Right lobe of liver (tissue), 6 donors: ENCODE measurements around the gene TSR3. TPM values are rescaled to one million over a fixed set of nuclear protein-coding genes. Genes with fewer than 3 reads are reported as not detected.

Experiments used
- ATAC-seq, 4 donors: fragments of 200-7000 bp; cut with Tn5 transposase; one replicate each; pipeline ENCODE4 v1.9.1; 2020; ENCODE audit warnings: mild to moderate bottlenecking in 4 of 4, moderate library complexity in 4 of 4
- DNase-seq, 3 donors: peaks; one replicate each; pipeline ENCODE4 v3.0.0-alpha.2; 2020
- H3K27ac ChIP-seq, 3 donors: fragments of 200-600 bp; one replicate each; pipeline ENCODE4 v1.8.0; 2022
- H3K27me3 ChIP-seq, 2 donors: fragments of 200-600 bp; one replicate each; pipeline ENCODE4 v1.8.0; 2022
- H3K36me3 ChIP-seq, 4 donors: fragments of 200-600 bp; sonication (generic) in 1 of 4; one replicate each; pipeline versions ENCODE4 v1.5.1 to v1.8.0; 2017 to 2022; ENCODE audit warnings: control low read depth in 1 of 4
- H3K4me1 ChIP-seq, 4 donors: fragments of 200-600 bp; sonication (generic) in 1 of 4; one replicate each; pipeline versions ENCODE4 v1.5.1 to v1.8.0; 2017 to 2022; ENCODE audit warnings: control low read depth in 1 of 4
- H3K4me3 ChIP-seq, 3 donors: fragments of 200-600 bp; one replicate each; pipeline ENCODE4 v1.8.0; 2022
- H3K9me3 ChIP-seq, 4 donors: fragments of 200-600 bp; sonication (generic) in 1 of 4; one replicate each; pipeline versions ENCODE4 v1.5.1 to v1.8.0; 2017 to 2022; ENCODE audit warnings: control low read depth in 1 of 4
- CTCF ChIP-seq, 4 donors: fragments of 200-600 bp in 3 of 4; fragments of 450-650 bp in 1 of 4; IDR thresholded peaks; one replicate each; pipeline versions ENCODE4 v1.5.1 to v1.8.0; 2016 to 2022; ENCODE audit warnings: antibody characterized with exemption in 4 of 4, mild to moderate bottlenecking in 2 of 4
- POLR2A ChIP-seq: fragments of 450-650 bp; IDR thresholded peaks from one replicate; pipeline ENCODE4 v1.6.1; 2017; ENCODE audit warnings: antibody characterized with exemption, mild to moderate bottlenecking
- whole genome bisulfite sequencing: methylation state at CpG from one replicate; pipeline ENCODE4 v1.1.6; 2018; ENCODE audit warnings: low coverage, low lambda C conversion rate; ENCODE audit not compliant: insufficient coverage; ENCODE audit errors: missing lambda C conversion rate; 5-methylcytosine and 5-hydroxymethylcytosine counted together
- intact Hi-C, 2 donors: fragments of 100-400 bp; cut with DNase I; formaldehyde crosslinking; loops; one replicate each; pipeline versions ENCODE4 v1.11.2 to v1.14.1; 2022
- total RNA-seq, 6 experiments: library from RNA; depleted of rRNA in 2 of 6; stranded (reverse); fragments of >200 nt in 2 of 6; fragmentation: NEBNext Ultra II Directional in 3 of 6; extraction: Animal tissue kit (Norgen Biotek cat#: 25700) in 3 of 6; gene quantifications; one replicate each; pipeline versions ENCODE4 v1.1.0 to v1.2.4, GENCODE V29; 2016 to 2023
- donor health status: DM: no; HTN: yes; CAD: no.
- donor health status: DM: no; HTN: no; CAD: no.
- donor health status: DM: no; HTN: no; CAD: no.
- donor health status: DM: no; HTN: yes; CAD: no.
- donor health status: DM: no; HTN: yes; CAD: no.

The TSR3 gene
- total RNA-seq, 6 experiments from 2014 or later: 20.7 to 66.5 (median 24.5) TPM

GRCh38 chr16:1364510-1364909 is 12.8 kb upstream of the TSR3 start:
- H3K36me3 ChIP-seq: peaks cover 0 to 62% (median 16%) of the 10 kb centered on the region in 4 donors
- TF ChIP-seq CTCF (IDR thresholded peaks at IDR 0.05): no peak
- TF ChIP-seq POLR2A: no peak
- no peaks in the 10 kb centered on the region for H3K27me3 ChIP-seq
- DNase-seq: peak in 2 of 3 donors; percentile 17 to 42
- ATAC-seq: no peak
- H3K9me3 ChIP-seq: no peaks in the 10 kb centered on the region
- H3K4me3 ChIP-seq: no peak overlapping the region
- intact Hi-C loops: no loop called here
- no CpG with 5 or more reads among the region's 22 CpGs for WGBS
- H3K4me1 ChIP-seq: no peaks in the 10 kb centered on the region
- no peak overlapping the region for H3K27ac ChIP-seq

- no peaks in the 10 kb centered on the region for H3K27me3 ChIP-seq
- 49% methylated on average over 11 of the region's 18 CpGs for WGBS
- TF ChIP-seq CTCF (IDR thresholded peaks at IDR 0.05): peak; percentile 66 to 89 (median 84)
- no peak for TF ChIP-seq POLR2A
- peaks cover 0 to 61% (median 16%) of the 10 kb centered on the region in 4 donors for H3K36me3 ChIP-seq
- H3K27ac ChIP-seq: no peak overlapping the region
- H3K4me1 ChIP-seq: no peaks in the 10 kb centered on the region
- ATAC-seq: peak; percentile 85 to 95 (median 93)
- DNase-seq: peak; percentile 70 to 78 (median 73)
- H3K9me3 ChIP-seq: no peaks in the 10 kb centered on the region
- H3K4me3 ChIP-seq: no peak overlapping the region
- intact Hi-C loops: no loop called here
Observed at GRCh38 chr16:1363501-1364041, 11.9 kb upstream of the TSR3 start.

- peaks cover 0 to 61% (median 16%) of the 10 kb centered on the region in 4 donors for H3K36me3 ChIP-seq
- no peak for ATAC-seq
Observed at GRCh38 chr16:1362807-1363206, 11.1 kb upstream of the TSR3 start.

GRCh38 chr16:1361685-1362360 is 10.1 kb upstream of the TSR3 start:
- no peak for ATAC-seq
- no peaks in the 10 kb centered on the region for H3K9me3 ChIP-seq
- no peaks in the 10 kb centered on the region for H3K27me3 ChIP-seq
- H3K27ac ChIP-seq: no peak overlapping the region
- TF ChIP-seq POLR2A: no peak
- no peak for TF ChIP-seq CTCF (IDR thresholded peaks at IDR 0.05)
- no peaks in the 10 kb centered on the region for H3K4me1 ChIP-seq
- H3K36me3 ChIP-seq: peaks cover 0 to 59% (median 16%) of the 10 kb centered on the region in 4 donors
- intact Hi-C loops: no loop called here
- WGBS: 100% methylated on average over 1 of the region's 43 CpGs
- DNase-seq: peak in 2 of 3 donors; percentile 18 to 43
- H3K4me3 ChIP-seq: no peak overlapping the region

More at GRCh38 chr16:1362807-1363206, 11.1 kb upstream of the TSR3 start:
- H3K27ac ChIP-seq: no peak overlapping the region
- intact Hi-C loops: no loop called here
- no peaks in the 10 kb centered on the region for H3K27me3 ChIP-seq
- no peaks in the 10 kb centered on the region for H3K4me1 ChIP-seq
- no peaks in the 10 kb centered on the region for H3K9me3 ChIP-seq
- no peak overlapping the region for H3K4me3 ChIP-seq
- peak in 2 of 3 donors; percentile 17 to 37 for DNase-seq
- TF ChIP-seq CTCF (IDR thresholded peaks at IDR 0.05): no peak
- WGBS: 68% methylated on average over 8 of the region's 11 CpGs
